DMS53 (cell line): ENCODE results near the gene MANSC4.

Experiments used
- DNase-seq: peaks from one replicate; lab custom pipeline; 2025; lab: John Stamatoyannopoulos, UW

Gene MANSC4

DNA sequence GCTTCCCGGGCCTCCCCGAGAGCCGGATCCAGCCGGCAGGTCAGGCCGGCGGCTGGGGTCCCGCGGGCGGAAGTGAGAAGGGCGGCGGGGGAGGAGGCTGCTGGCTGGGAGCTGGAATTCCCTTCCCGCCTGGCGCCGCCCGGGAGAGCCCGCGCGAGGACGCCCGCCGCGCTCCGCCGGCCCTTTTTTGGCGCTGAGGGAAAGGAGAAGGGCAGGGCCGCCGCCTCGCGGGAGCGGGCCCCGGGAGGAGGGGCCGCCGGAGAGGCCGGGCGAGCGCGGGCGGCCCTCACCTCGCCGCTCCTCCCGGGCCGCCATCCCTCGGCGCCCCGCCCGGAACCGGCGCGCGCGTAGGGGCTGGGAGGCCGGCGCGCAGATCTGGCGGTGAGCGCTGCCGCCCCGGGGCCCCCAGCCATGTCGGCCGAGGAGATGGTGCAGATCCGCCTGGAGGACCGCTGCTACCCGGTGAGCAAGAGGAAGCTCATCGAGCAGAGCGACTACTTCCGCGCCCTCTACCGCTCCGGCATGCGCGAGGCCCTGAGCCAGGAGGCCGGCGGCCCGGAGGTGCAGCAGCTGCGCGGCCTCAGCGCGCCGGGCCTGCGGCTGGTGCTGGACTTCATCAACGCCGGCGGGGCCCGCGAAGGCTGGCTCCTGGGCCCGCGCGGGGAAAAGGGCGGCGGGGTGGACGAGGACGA, at the start of gene MANSC4, which contains the start of gene KLHL42:
Gene MANSC4 (minus strand): TSS at position 317 of the 692 bp plus-strand sequence. CDS start 8,960 bp downstream, outside the sequence.
Gene KLHL42 (plus strand): TSS at position 314 of the 692 bp plus-strand sequence. CDS start 98 bp downstream, at position 412.
- peak; percentile 96 for DNase-seq

DNA sequence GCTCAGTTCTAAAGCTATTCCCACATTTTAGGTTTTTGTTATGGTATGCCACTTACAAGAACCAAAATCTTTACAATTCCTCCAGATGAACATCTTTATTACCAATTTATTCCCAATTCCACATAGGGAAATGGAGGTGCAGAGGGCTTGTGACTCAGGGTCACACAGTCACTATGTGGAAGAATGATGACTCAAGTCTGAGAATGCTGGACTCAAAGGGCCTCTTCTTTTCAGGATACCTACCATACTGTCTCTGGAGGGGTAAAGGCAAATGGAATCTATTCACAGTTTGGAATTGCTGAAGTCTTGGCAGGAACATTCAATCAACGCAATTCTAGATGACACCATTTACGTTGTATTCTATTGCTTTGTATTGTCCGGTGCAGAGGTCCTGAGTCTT, 48.2 kb upstream of the MANSC4 start:
- DNase-seq: no peak

DNA sequence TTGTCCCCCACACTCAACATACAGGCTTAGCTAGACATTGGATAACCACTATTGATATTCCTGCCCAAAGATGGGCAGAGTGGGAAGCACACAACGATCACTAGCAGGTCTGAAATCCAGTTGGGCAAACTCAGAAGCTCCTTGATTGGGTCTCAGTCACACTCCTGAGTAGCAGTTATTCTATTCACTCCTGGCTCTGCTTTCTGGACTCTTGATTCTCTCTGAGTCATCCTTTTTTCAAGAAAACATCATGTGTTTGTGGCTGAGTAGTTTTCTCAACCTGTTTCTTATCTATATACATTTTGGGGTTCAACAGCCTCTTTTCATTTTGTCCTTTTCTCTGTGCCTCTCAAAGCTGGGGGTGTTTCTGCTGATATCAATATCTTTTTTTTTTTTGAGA, 46.0 kb upstream of the MANSC4 start:
- no peak for DNase-seq

DNA sequence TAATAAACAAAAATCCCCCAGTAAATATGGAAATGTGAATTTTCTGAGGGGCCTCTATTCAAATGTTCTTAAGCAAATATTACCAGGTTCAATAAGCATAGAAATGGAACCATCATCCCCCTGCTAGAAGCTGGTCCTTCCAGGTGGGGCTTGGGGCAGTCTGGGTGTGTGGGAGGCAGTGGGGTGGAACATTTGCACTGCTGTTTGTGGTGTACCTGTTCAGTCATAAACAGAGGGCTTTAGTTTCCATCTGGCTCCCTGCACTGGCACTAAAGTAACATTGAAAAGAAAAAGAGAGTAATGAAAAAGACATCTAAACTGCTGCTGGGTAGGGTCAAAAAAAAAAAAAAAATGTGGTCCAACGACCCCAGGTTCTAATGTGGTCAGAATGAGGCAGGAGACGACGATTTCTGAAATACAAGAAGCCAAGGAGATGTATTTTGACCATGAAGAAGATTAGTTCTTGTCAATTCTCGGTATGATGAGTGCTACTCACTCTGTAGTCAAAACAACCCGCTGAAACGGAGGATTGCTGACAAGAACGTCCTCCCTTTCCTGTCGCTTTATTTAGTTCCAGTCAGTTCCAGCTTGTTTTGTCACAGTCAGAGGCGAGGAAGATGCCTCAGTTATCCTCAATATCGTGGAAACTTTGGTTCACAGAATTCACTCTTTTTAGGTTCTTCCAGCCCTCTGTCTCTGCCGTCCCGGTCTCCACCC, 44.2 kb upstream of the MANSC4 start:
- no peak for DNase-seq

DNA sequence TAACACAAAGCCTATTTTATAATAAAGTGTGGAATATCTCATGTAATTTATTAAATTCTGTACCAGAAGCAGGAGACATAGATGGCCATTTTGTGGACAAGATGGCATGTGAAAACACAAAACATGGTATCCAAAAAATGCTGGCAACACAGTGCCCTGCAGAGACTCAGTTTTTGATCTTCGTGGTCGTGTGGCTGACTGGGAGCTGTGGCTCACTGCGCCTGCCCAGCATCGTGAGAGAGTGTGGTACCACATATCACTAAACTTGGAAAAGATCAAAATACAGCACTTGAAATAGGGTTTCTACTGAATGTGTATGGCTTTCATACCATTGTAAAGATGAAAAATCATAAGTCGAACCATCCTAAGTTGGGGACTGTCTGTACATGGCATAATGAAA, 43.0 kb upstream of the MANSC4 start:
- no peak for DNase-seq

DNA sequence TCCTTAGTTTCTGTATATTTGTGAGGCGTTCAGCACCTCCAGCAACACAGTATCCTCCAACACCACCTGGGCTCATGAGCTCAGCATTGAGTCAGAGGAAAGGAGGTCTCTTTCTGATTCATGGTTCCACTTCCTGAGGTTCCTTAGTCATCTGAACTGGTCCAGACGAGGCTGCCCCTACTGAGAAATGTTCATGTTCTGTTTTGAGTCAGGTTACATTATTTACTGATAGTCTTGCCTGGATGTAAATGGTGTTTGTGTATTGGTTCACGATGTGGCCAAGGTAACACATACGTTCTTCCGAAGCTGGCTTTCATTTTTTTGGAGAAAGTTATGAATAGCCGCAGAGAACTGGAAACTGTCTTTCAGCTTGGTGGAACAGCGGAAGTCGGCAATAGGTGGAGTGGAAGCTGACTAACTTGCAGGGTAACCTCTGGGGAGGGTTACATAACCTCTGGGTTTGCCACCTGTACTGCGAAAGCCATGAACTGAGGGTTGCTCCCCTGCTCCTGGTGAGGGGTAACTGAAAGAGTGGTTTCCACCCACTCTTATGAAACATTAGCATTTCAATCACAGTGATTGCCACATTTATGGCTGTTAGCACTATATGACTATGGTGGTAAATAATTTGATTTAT, 42.2 kb upstream of the MANSC4 start:
- peak; percentile 30 for DNase-seq

DNA sequence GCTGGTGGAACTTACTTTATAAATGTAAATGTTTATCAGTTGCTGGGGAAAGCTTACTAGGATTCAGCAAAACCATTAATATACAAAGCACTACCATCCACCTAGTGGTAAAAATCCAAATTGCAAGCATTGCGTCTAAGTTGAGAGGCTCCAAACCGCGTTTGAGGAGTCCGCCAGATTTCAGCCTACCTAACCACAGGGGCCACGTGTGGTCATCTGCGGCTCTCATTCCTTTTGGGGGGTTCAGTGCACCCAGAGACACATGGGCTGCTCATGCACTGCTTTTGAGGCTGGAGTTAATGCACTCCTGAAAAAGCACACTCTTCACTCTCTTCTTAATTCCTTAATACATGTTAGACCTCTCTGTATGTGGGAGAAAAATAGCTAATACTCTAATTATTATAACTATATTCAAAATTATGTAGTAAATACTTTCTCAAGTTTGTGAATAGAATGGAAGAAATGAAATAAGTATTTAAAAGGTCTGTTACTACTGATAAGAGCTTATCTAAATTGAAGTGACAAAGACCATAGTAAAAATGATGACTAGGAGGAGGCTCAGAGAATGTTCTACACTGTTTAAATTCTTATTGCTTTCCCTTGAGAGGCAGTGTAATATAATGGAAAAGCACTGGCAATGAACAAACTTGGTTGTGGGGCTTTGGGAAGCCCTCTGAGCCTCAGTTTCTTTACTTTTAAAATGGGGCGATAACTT, 41.4 kb upstream of the MANSC4 start:
- peak; percentile 94 for DNase-seq

DNA sequence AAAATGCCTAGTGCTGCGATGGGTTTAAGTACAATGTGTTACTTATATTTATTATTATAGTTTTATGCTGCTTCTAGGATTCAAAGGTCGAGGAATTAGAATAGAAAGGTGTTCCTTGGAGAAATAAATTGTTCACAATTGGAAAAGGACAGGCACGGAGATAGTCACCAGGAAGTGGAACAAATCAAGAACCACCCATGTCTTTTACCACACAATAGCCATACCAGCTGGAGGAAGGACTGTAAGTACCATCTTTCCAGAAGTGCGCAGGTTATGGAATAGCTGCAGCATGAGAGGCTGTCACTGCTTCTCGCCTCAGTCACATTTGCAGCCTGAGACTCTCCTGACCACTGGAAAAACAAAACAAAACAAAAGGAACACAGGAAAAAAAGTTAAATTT, 40.5 kb upstream of the MANSC4 start:
- peak; percentile 42 for DNase-seq

DNA sequence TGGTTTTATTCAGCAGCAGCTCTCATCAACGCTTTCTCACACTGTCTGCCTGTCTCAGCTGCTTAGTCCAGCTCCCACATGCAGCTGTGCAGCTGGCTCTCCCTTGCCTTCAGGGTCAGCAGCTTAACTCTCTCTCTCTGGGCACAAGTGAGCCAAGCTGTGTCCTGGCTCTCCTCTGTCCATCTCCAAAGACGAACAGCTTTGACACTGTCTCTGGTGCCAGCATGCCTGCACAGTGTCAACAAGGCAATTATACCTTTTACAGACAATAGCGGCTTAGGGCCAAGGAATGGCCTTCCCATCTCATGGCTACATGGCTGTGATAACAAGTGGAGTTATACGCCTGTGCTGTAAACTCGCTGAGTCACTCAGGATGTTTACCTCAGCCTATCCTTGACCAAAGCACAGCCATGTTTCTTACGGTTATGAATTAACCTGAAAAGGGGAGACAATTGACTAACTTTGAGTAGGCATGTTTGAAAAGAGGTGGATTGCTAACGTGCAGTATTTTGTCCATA, 38.4 kb upstream of the MANSC4 start:
- DNase-seq: peak; percentile 83

DNA sequence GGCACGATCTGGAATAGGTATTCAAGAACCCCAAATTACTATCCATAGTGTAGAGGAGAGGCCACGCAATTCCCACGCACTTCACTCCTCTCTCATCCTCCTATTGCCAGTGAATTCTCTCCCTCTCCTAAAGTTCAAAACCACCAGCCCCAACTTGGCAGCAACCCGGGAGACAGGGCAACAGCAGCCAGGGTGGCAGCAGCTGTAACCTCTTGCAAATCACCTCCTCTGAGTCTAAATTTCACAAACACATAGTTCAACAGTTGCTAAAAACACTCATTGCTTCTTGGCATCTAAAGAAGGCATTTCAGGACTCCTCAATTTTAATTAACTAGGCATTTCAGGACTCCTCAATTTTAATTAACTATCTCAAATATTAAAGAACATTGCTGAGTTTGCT, 37.7 kb upstream of the MANSC4 start:
- no peak for DNase-seq

DNA sequence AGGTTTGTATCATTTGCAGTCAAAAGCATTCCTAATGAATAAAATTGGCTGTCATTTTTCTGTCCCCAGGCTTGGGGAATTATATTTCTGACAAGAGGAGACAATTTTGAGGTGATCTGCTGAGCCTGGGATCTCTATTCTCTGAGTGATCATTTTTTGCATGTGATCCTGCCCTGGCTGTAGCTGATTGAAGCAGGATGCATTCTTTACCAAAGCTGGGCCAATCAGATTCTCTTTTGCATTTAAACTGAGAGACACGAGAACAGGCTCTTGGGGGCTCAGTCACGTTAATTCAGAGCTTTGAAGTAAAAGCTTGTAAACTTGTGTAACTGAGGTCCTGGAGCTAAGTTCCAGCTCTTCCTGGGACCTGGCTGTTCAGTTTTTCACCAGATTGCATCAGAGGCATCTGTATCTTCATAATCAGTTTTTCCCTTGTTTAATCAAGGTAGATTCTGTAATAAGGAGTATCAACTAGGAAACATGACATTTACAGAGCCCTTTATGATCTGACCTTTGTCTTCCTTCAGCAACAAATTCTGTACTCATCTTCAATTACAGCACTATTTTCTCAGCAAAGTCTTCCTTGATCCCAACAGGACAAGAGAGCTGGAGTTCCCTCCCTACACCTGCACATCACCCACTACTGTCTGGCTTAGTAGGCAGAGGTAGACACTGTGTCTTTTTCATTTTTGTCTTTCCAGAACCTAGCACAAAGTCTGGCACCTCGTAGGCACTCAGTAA, 35.0 kb upstream of the MANSC4 start:
- no peak for DNase-seq

DNA sequence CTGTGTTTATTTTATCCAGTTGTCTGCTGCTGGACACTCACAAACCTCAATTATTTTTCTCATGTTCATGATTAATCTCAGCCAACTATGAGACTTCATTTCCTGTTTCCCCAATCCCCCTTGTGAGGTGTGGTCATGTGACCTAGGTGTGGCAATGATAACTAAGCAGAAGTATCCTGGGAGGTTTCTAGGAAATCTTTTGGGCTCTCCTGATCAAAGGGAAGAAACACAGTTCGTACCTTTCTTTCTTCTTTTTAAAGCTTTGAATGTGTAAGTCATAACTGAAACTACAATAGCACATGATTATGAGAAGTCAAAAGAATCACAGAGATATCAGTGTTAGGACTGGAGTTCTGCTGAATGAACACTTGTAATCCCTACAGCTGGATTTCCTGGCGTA, 34.4 kb upstream of the MANSC4 start:
- DNase-seq: no peak

DNA sequence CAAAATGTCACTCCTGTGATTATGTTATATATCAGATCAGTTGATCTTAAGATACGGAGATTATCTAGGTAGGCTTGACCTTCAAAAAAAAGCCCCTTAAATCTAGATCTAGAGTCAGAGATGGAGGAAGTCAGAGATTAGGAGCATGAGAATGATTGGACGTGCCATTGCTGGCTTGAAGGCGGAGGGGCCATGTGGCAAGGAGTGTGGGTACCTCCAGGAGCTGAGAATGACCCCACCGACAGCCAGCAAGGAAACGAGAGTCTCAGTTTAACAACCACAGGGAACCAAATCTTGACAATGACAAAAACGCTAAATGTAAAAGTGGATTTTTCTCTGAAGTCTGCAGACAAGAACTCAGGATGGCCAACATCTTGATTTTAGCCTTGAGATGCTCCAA, 32.5 kb upstream of the MANSC4 start:
- DNase-seq: no peak

DNA sequence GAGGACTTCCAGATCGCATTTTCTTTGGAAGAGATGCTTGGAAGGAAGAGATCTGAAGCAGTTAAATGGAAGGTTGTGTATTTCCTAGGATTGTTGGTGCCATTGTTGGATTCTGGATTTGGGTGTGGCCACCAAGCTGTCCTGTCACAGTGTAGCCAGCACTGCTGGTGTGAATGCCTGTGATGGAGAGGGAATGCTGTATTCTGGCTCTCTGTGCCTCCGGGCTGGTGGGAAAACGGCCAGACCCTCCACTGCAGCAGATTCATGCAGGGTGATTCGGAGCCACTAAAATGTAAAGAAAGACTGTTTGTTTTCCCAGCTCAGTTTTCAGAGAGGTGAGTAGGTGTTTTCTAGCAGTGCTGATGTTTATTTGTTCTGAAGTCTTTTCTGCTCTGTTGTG, 30.7 kb upstream of the MANSC4 start:
- no peak for DNase-seq

DNA sequence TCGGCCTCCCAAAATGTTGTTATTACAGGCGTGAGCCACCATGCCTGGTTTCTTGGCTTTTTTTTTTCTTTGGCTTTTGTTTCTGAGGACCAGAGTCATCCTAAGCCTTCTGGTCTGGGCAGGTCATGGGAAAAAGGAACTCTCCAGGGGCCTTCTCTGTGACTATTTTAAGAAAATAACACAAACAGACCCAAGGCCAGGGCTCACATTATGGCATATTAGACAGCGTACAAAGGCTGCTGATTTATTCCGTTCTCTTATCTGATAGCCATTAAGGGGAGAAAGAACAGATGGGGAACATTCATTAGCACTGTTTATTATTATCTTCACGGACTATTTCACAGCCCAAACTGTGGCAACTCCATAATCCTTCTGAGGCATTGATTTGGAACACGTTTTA, 28.8 kb upstream of the MANSC4 start:
- no peak for DNase-seq

DNA sequence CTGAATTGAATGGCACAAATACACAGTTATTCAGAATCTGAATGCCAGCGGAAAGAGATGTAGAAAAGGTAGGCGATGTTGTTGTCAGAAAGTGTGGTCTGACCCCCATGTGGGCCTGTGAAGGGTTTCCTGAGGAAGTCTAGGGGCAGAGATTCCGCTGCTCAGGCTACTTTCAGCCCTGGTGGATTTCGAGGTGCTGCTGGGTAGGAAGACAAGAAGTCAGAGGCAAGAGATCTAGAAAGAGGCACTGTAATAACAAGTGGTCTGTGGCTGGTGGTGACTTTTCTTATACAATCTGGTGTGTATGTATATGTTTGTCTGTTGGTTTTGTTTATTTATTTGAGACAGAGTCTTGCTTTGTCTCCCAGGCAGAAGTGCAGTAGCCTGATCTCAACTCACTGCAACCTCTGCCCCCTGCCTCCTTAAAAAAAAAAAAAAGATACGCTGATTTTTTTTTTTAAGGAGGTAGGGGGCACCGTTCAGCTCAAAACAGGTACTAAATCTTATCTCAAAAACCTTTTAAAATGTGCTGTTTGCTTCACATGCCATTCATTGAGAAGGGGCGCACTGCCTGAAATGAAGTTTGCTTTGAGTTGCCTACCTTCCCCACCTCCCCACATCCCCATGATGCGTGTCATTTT, 27.1 kb upstream of the MANSC4 start:
- DNase-seq: no peak

DNA sequence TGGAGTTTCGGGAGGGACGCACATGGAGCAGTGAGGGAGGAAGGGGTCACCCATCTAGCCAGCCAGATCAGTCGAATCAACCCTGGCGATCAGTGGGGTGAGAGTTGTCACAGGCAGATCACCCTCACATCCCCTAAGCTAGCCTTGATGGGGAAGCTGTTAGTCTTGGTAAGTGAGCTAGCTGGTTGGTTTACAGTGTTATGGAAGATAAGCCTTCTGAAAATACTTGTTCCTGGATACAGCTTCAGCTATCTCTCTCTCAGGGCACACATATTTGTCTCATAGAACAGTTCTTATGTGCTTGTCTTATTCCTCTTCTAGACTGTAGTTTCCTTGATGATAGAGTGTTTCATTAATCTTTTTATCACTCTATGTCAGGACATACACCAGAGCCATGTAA, 26.2 kb upstream of the MANSC4 start:
- no peak for DNase-seq

DNA sequence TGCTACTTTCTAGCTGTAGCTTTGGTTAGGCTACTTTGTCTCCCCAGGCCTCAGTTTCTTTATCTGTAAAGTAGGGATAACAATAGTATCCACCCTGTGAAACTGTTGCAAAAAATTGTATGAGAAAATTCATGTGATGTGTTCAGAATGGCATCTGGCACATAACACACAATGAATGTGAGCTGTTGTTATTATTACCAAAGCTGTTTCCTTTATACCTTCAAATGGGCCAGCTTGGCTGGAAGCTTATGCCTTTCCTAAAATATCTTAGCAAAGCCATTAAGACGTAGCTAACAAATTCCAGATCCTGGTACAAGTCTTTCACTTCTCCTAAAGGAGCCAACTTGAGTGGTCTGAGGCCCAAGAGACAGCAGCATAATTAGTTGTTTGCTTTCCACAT, 25.2 kb upstream of the MANSC4 start:
- DNase-seq: no peak

DNA sequence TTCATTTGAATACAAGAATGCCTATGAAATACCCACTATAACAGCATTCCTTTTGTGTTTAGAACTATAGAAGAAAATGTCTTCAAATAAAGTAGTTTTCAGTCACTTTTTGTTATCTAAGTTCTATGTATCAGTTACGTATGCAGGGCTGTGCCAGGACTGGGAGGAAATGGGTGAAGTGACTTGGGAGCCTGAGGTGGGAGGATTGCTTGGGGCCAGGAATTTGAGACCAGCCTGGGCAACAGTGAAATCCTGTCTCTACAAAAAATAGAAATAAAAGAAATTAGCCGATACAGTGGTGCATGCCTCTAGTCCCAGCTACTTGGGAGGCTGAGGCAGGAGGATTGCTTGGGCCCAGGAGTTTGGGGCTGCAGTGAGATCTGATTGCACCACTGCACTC, 22.9 kb upstream of the MANSC4 start:
- no peak for DNase-seq

DNA sequence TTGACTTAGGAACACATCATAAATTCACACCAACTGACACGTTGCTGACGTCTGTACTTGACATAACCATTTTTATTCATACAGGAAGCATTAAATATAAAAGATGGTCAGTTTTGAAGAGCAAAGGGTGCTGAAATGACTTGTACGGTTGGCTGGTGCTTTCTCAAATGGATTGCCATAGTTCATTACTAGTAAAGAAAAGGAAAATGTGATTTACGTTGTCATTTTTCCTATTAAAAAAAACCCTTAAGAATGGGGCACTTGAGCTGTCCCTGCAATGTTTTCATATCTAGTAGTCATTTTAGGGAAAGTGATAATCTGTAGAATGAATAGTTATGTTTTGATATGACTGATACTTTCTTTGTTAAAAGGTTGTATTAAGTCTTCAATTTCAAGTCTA, 22.5 kb upstream of the MANSC4 start:
- DNase-seq: no peak

DNA sequence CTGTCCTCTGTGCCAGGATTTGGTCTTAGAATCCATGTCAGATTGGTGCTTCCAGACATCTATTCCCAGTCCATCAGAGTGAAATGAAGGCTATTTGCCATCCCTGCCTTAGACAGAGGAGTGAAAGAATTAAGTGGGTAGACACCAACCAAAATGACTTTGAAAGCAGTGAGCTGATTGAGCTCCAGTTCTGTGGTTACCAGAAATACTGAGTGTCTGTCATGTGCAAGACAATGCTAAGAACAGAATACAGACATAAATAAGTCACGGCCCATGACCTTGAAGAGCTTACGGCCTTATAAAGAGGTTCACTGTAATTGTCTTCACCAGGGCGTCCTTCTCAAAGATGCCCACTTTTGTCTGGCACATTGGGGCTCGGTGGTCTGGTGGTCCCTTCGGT, 21.6 kb upstream of the MANSC4 start:
- no peak for DNase-seq
